WTC11 (cell line): ENCODE results near the gene CENPX. TPM values are rescaled to one million over a fixed set of nuclear protein-coding genes. Genes with fewer than 3 reads are reported as not detected.

Experiments
- ATAC-seq: fragments of 200-7000 bp; cut with Tn5 transposase; 2 replicates; pipeline ENCODE4 v1.10.0; 2021; ENCODE audit warnings: mild to moderate bottlenecking, moderate library complexity
- CTCF ChIA-PET: fragments of 300-600 bp; sonication (Branson Sonifier 250); formaldehyde crosslinking; loops from one replicate; lab custom pipeline; 2021; ENCODE audit warnings: antibody characterized with exemption; lab: Charles Lee
- POLR2A ChIA-PET: fragments of 350-600 bp; sonication (Branson Sonifier 250); formaldehyde crosslinking; loops from one replicate; lab custom pipeline; 2021; ENCODE audit warnings: antibody characterized with exemption; lab: Charles Lee
- DNase-seq: peaks from one replicate; pipeline ENCODE4 v3.0.0; 2021; ENCODE audit warnings: low spot score
- H3K27ac Mint-ChIP-seq: 2 replicates; pipeline ENCODE4 v1.8.0; 2021; ENCODE audit warnings: mixed read lengths
- H3K27me3 Mint-ChIP-seq: 2 replicates; pipeline ENCODE4 v1.8.0; 2021; ENCODE audit warnings: low read depth, mild to moderate bottlenecking, moderate library complexity, mixed read lengths
- H3K36me3 Mint-ChIP-seq: 2 replicates; pipeline ENCODE4 v1.8.0; 2021; ENCODE audit warnings: mixed read lengths
- H3K4me1 Mint-ChIP-seq: 2 replicates; pipeline ENCODE4 v1.8.0; 2022; ENCODE audit warnings: mixed read lengths
- H3K4me3 Mint-ChIP-seq: 2 replicates; pipeline ENCODE4 v1.8.0; 2021; ENCODE audit warnings: mild to moderate bottlenecking, moderate library complexity, mixed read lengths
- H3K9me3 Mint-ChIP-seq: 2 replicates; pipeline ENCODE4 v1.8.0; 2021; ENCODE audit warnings: mixed read lengths
- E2F5 ChIP-seq: sonication (generic); formaldehyde crosslinking; IDR thresholded peaks from 2 replicates; pipeline ENCODE4 v1.8.1; 2022; ENCODE audit warnings: mild to moderate bottlenecking, moderate library complexity, missing genetic modification reagents
- ETV6 ChIP-seq: sonication (generic); formaldehyde crosslinking; IDR thresholded peaks from 2 replicates; pipeline ENCODE4 v1.8.1; 2022; ENCODE audit warnings: mild to moderate bottlenecking, missing genetic modification reagents
- FOXP1 ChIP-seq: sonication (generic); formaldehyde crosslinking; IDR thresholded peaks from 2 replicates; pipeline ENCODE4 v1.8.0; 2022; ENCODE audit warnings: missing genetic modification reagents, mild to moderate bottlenecking, moderate library complexity, borderline replicate concordance
- GABPB1 ChIP-seq: sonication (generic); formaldehyde crosslinking; IDR thresholded peaks from 2 replicates; pipeline ENCODE4 v1.8.1; 2023; ENCODE audit warnings: mild to moderate bottlenecking, missing genetic modification reagents
- GTF2I ChIP-seq: fragments of 250-450 bp; sonication (Bioruptor Pico); conservative IDR thresholded peaks from 2 replicates; pipeline ENCODE4 v1.4.0; 2021; ENCODE audit warnings: mild to moderate bottlenecking
- HMGA2 ChIP-seq: fragments of 250-450 bp; sonication (Bioruptor Pico); IDR thresholded peaks from 2 replicates; pipeline ENCODE4 v1.4.0; 2021; ENCODE audit warnings: mild to moderate bottlenecking, moderate library complexity
- IRF1 ChIP-seq: sonication (generic); formaldehyde crosslinking; IDR thresholded peaks from 2 replicates; pipeline ENCODE4 v1.8.0; 2023; ENCODE audit warnings: missing genetic modification reagents
- MXD4 ChIP-seq: fragments of 250-450 bp; sonication (Bioruptor Pico); IDR thresholded peaks from 2 replicates; pipeline ENCODE4 v1.8.0; 2021; ENCODE audit warnings: mild to moderate bottlenecking, moderate library complexity, borderline replicate concordance
- MYBL2 ChIP-seq: sonication (generic); formaldehyde crosslinking; IDR thresholded peaks from 2 replicates; pipeline ENCODE4 v1.8.1; 2023; ENCODE audit warnings: mild to moderate bottlenecking, moderate library complexity, missing genetic modification reagents
- NFE2L1 ChIP-seq: sonication (generic); formaldehyde crosslinking; IDR thresholded peaks from 2 replicates; pipeline ENCODE4 v1.8.1; 2023; ENCODE audit warnings: missing genetic modification reagents
- NR3C1 ChIP-seq: sonication (generic); formaldehyde crosslinking; conservative IDR thresholded peaks from 2 replicates; pipeline ENCODE4 v1.8.1; 2023; ENCODE audit warnings: low read depth, mild to moderate bottlenecking, missing genetic modification reagents
- RELA ChIP-seq: sonication (generic); formaldehyde crosslinking; IDR thresholded peaks from 2 replicates; pipeline ENCODE4 v1.8.1; 2022; ENCODE audit warnings: missing genetic modification reagents, mild to moderate bottlenecking, borderline replicate concordance
- RORB ChIP-seq: fragments of 250-450 bp; sonication (Bioruptor Pico); IDR thresholded peaks from 2 replicates; pipeline ENCODE4 v1.9.0; 2021; ENCODE audit warnings: mild to moderate bottlenecking
- SOX15 ChIP-seq: fragments of 250-450 bp; sonication (Bioruptor Pico); IDR thresholded peaks from 2 replicates; pipeline ENCODE4 v1.9.0; 2021; ENCODE audit warnings: mild to moderate bottlenecking
- SP1 ChIP-seq: sonication (generic); formaldehyde crosslinking; conservative IDR thresholded peaks from 2 replicates; pipeline ENCODE4 v1.8.1; 2022; ENCODE audit warnings: missing genetic modification reagents
- ZNF138 ChIP-seq: sonication (generic); formaldehyde crosslinking; conservative IDR thresholded peaks from 2 replicates; pipeline ENCODE4 v1.8.1; 2022; ENCODE audit warnings: mild to moderate bottlenecking, moderate library complexity, missing genetic modification reagents
- ZNF219 ChIP-seq: sonication (generic); formaldehyde crosslinking; IDR thresholded peaks from 2 replicates; pipeline ENCODE4 v1.8.0; 2023; ENCODE audit warnings: missing genetic modification reagents, mild to moderate bottlenecking, borderline replicate concordance
- ZNF263 ChIP-seq: sonication (generic); formaldehyde crosslinking; IDR thresholded peaks from 2 replicates; pipeline ENCODE4 v1.8.1; 2022; ENCODE audit warnings: low read depth, mild to moderate bottlenecking, moderate library complexity, missing genetic modification reagents
- ZNF396 ChIP-seq: fragments of 250-450 bp; sonication (Bioruptor Pico); IDR thresholded peaks from 2 replicates; pipeline ENCODE4 v1.8.0; 2021; ENCODE audit warnings: mild to moderate bottlenecking, moderate library complexity, borderline replicate concordance
- total RNA-seq: library from RNA; stranded (reverse); gene quantifications from 3 replicates; pipeline ENCODE4 v1.2.3, GENCODE V29; 2021
- TF ChIP-seq, protein P1 (sequence below): sonication (generic); formaldehyde crosslinking; IDR thresholded peaks from 2 replicates; pipeline ENCODE4 v1.8.1; 2022; ENCODE audit warnings: missing genetic modification reagents, borderline replicate concordance
- TF ChIP-seq, protein P2 (sequence below): sonication (generic); formaldehyde crosslinking; IDR thresholded peaks from 2 replicates; pipeline ENCODE4 v1.8.1; 2023; ENCODE audit warnings: mild to moderate bottlenecking, missing genetic modification reagents, moderate library complexity
- TF ChIP-seq, protein P3 (sequence below): sonication (generic); formaldehyde crosslinking; conservative IDR thresholded peaks from 2 replicates; pipeline ENCODE4 v1.8.1; 2022; ENCODE audit warnings: mild to moderate bottlenecking, missing genetic modification reagents
- TF ChIP-seq, protein P4 (sequence below): fragments of 250-450 bp; sonication (Bioruptor Pico); IDR thresholded peaks from 2 replicates; pipeline ENCODE4 v1.9.0; 2021; ENCODE audit warnings: moderate library complexity, mild to moderate bottlenecking, inconsistent platforms, borderline replicate concordance
- TF ChIP-seq, protein P5 (sequence below): sonication (generic); formaldehyde crosslinking; IDR thresholded peaks from 2 replicates; pipeline ENCODE4 v1.8.1; 2023; ENCODE audit warnings: mild to moderate bottlenecking, missing genetic modification reagents, moderate library complexity
- TF ChIP-seq, protein P6 (sequence below): fragments of 250-450 bp; sonication (Bioruptor Pico); IDR thresholded peaks from 2 replicates; pipeline ENCODE4 v1.8.0; 2021; ENCODE audit warnings: mild to moderate bottlenecking

Gene CENPX
- total RNA-seq, 1 experiment from 2014 or later = 121 TPM

GRCh38 chr17:82028246-82028645, 5.6 kb upstream of the CENPX start:
- CTCF ChIA-PET = interaction anchor here (1.7 to 5.7 kb wide), 2 partner anchors 8 to 9 kb away, joined by 6 to 119 read pairs; partner anchors contain the start of genes CENPX, DCXR and LRRC45
- H3K36me3 Mint-ChIP-seq = no peaks in the 10 kb centered on the region
- H3K9me3 Mint-ChIP-seq = no peaks in the 10 kb centered on the region
- ATAC-seq = no peak
- POLR2A ChIA-PET = no interaction called here
- no peak for DNase-seq
- H3K27ac Mint-ChIP-seq = no peak overlapping the region
- no peak for TF ChIP-seq SP1 (CRISPR knock-in tag)
- no peak for TF ChIP-seq ZNF138
- no peak for TF ChIP-seq MXD4
- TF ChIP-seq RELA (CRISPR knock-in tag) = no peak
- TF ChIP-seq GABPB1 (CRISPR knock-in tag) = no peak
- no peak for TF ChIP-seq GTF2I (CRISPR knock-in tag)
- TF ChIP-seq, protein P1, sequence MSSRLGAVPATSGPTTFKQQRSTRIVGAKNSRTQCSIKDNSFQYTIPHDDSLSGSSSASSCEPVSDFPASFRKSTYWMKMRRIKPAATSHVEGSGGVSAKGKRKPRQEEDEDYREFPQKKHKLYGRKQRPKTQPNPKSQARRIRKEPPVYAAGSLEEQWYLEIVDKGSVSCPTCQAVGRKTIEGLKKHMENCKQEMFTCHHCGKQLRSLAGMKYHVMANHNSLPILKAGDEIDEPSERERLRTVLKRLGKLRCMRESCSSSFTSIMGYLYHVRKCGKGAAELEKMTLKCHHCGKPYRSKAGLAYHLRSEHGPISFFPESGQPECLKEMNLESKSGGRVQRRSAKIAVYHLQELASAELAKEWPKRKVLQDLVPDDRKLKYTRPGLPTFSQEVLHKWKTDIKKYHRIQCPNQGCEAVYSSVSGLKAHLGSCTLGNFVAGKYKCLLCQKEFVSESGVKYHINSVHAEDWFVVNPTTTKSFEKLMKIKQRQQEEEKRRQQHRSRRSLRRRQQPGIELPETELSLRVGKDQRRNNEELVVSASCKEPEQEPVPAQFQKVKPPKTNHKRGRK = no peak
- no peak for TF ChIP-seq NFE2L1 (CRISPR knock-in tag)
- TF ChIP-seq, protein P2, sequence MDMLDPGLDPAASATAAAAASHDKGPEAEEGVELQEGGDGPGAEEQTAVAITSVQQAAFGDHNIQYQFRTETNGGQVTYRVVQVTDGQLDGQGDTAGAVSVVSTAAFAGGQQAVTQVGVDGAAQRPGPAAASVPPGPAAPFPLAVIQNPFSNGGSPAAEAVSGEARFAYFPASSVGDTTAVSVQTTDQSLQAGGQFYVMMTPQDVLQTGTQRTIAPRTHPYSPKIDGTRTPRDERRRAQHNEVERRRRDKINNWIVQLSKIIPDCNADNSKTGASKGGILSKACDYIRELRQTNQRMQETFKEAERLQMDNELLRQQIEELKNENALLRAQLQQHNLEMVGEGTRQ (CRISPR knock-in tag) = no peak
- no peak for TF ChIP-seq FOXP1 (CRISPR knock-in tag)
- TF ChIP-seq ZNF219 (CRISPR knock-in tag) = no peak
- no peak for TF ChIP-seq MYBL2
- TF ChIP-seq, protein P3, sequence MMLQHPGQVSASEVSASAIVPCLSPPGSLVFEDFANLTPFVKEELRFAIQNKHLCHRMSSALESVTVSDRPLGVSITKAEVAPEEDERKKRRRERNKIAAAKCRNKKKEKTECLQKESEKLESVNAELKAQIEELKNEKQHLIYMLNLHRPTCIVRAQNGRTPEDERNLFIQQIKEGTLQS (CRISPR knock-in tag) = no peak
- no peak for TF ChIP-seq SOX15
- no peak for TF ChIP-seq RORB (CRISPR knock-in tag)
- no peak for TF ChIP-seq ZNF396 (CRISPR knock-in tag)
- TF ChIP-seq, protein P4, sequence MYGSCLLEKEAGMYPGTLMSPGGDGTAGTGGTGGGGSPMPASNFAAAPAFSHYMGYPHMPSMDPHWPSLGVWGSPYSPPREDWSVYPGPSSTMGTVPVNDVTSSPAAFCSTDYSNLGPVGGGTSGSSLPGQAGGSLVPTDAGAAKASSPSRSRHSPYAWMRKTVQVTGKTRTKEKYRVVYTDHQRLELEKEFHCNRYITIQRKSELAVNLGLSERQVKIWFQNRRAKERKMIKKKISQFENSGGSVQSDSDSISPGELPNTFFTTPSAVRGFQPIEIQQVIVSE (CRISPR knock-in tag) = no peak
- no peak for TF ChIP-seq NR3C1 (CRISPR knock-in tag)
- TF ChIP-seq, protein P5, sequence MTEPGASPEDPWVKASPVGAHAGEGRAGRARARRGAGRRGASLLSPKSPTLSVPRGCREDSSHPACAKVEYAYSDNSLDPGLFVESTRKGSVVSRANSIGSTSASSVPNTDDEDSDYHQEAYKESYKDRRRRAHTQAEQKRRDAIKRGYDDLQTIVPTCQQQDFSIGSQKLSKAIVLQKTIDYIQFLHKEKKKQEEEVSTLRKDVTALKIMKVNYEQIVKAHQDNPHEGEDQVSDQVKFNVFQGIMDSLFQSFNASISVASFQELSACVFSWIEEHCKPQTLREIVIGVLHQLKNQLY = no peak
- H3K27me3 Mint-ChIP-seq = no peaks in the 10 kb centered on the region; the same call in 1 of the 2 replicates
- no peak overlapping the region for H3K4me3 Mint-ChIP-seq
- peaks cover 13% of the 10 kb centered on the region for H3K4me1 Mint-ChIP-seq

DNA sequence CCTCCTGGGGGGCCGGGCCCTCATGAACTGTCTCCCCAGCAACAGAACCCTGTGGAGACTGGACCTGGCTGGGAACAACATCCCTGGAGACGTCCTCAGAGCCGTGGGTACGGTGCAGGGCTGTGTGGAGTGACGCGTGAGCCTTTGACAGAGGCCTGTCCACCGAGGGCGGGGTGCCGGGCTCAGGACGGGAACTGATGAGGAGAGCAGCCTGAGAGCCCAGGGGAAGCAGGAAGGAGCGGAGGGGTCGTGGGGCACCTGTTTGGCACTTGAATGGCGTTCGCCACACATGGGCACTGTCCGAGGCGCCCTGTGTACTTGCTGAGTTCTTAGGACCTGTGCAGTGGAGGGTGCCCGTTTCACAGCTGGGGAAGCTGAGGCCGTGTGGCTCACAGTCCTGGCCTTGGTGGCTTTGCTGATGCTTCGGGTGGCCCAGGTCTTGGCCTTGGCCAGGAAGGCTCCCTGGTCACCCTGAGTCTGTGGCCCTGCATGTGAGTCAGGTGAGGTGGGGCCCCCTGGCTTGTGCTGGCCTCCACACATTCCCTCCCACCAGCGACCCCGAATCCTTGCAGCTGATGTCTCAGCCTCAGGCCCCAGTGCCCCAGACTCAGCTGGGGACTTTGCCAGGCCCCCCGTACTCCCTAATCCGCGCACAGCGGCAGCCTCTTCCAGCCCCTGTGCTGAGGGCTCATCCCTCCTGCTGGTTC, 2.9 kb upstream of the CENPX start:
- CTCF ChIA-PET = interaction anchor here (1.9 kb wide), 1 partner anchor 12 kb away, joined by 4 read pairs; the partner anchor contains the start of gene DCXR
- no peaks in the 10 kb centered on the region for H3K36me3 Mint-ChIP-seq
- POLR2A ChIA-PET = interaction anchor here (1.4 kb wide), 1 partner anchor 12 kb away, joined by 4 read pairs; the partner anchor contains the start of gene DCXR
- TF ChIP-seq ETV6 (CRISPR knock-in tag) (no peak), SOX15 (no peak), IRF1 (CRISPR knock-in tag) (no peak), E2F5 (CRISPR knock-in tag) (no peak), ZNF263 (no peak), HMGA2 (CRISPR knock-in tag) (no peak), RORB (CRISPR knock-in tag) (no peak), NR3C1 (CRISPR knock-in tag) (no peak)
- TF ChIP-seq, protein P5 = no peak
- TF ChIP-seq, protein P2 (CRISPR knock-in tag) = no peak
- TF ChIP-seq, protein P6, sequence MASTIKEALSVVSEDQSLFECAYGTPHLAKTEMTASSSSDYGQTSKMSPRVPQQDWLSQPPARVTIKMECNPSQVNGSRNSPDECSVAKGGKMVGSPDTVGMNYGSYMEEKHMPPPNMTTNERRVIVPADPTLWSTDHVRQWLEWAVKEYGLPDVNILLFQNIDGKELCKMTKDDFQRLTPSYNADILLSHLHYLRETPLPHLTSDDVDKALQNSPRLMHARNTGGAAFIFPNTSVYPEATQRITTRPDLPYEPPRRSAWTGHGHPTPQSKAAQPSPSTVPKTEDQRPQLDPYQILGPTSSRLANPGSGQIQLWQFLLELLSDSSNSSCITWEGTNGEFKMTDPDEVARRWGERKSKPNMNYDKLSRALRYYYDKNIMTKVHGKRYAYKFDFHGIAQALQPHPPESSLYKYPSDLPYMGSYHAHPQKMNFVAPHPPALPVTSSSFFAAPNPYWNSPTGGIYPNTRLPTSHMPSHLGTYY (CRISPR knock-in tag) = no peak

More for the DNA sequence above, 2.9 kb upstream of the CENPX start:
- peaks cover 13% of the 10 kb centered on the region for H3K4me1 Mint-ChIP-seq
- no peak overlapping the region for H3K4me3 Mint-ChIP-seq
- no peak for DNase-seq
- H3K9me3 Mint-ChIP-seq = no peaks in the 10 kb centered on the region
- no peak for ATAC-seq
- no peak overlapping the region for H3K27ac Mint-ChIP-seq
- no peaks in the 10 kb centered on the region; the same call in 1 of the 2 replicates for H3K27me3 Mint-ChIP-seq
